A549 (cell line): ENCODE measurements around the gene SMAGP.

Experiments used
- MAFK ChIP-seq: fragments of 450-650 bp; IDR thresholded peaks from 2 replicates; pipeline ENCODE4 v1.6.1; 2014; ENCODE audit not compliant: partially characterized antibody
- NPAS2 ChIP-seq: fragments of 250-450 bp; sonication (Bioruptor Pico); IDR thresholded peaks from 2 replicates; pipeline ENCODE4 v1.8.0; 2022; ENCODE audit warnings: mild to moderate bottlenecking, moderate library complexity, borderline replicate concordance
- POLR2A ChIP-seq: IDR thresholded peaks from 2 replicates; pipeline ENCODE4 v1.6.1; 2012; ENCODE audit warnings: mild to moderate bottlenecking, low read length

DNA sequence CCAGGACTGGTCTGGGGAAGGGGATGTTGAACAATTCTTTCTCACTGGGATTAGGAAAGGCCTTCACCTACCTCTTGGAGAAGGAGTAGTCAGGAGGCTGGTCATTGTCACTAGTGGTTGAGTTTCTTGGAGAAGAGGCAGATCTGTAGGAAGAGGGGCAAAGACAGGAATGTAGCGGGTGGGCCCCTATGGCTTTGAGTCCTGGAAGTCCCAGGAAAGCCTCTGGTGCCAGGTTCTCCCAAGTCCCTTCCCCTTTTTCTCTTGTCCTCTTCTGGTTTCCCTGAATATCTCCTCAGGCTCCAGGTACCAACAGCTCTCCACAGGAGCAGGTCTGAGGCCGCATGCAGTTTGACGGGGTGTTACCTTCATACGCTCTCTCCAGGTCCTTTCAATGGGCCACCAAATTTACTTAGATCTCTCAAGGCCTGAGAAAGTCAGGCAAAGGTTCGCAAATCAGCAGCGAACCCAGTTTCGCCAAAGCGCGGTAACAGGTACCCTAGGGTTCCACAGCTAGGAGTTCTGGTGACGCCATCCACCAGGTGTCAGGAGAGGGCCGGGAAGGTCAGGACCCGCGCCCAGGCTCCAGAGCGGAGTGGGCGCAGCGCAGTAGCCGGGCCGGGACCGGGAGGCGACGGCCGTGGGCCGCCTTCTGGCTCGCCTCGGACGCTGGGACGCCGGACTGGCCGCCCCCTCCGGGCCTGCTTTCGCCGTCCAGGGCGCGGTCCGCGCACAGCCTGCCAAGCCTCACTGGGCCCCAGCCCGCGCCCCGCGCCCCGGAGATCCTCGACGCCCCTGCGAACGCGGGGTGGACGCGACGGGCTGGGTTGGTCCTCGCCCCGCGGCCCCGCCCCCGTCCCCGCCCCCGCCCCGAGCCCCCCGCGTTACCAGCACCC, 795 bp downstream of the SMAGP start:
- TF ChIP-seq NPAS2 (CRISPR knock-in tag) (no peak), MAFK (no peak), POLR2A (no peak; the same call in 1 of the 2 replicates)
